HEK293 (cell line): ENCODE data around the gene CMTM8.

Experiments used
- CTCF ChIA-PET: fragments of 350-600 bp; formaldehyde crosslinking; extraction: SDS; loops from one replicate; lab custom pipeline; 2021; ENCODE audit warnings: antibody characterized with exemption; lab: Yijun Ruan, JAX
- POLR2A ChIA-PET: fragments of 300-600 bp; formaldehyde crosslinking; extraction: SDS; loops from one replicate; lab custom pipeline; 2020; ENCODE audit warnings: antibody characterized with exemption, inconsistent platforms; lab: Yijun Ruan, JAX
- H3K27ac ChIP-seq: fragments of 200-500 bp; sonication (Bioruptor generic); 2 replicates; pipeline ENCODE4 v1.5.1; 2014; ENCODE audit warnings: low read depth, low read length, control low read depth, inconsistent platforms; ENCODE audit errors: extremely low read depth
- H3K36me3 ChIP-seq, 2 experiments: fragments of 200-500 bp in 1 of 2; sonication (Bioruptor generic) in 1 of 2; 1 replicate in 1 of 2; 2 replicates in 1 of 2; pipeline ENCODE4 v1.5.1; 2014 to 2017; ENCODE audit warnings: inconsistent platforms in 2 of 2, low read length in 2 of 2; ENCODE audit not compliant: control insufficient read depth in 2 of 2, insufficient read depth in 1 of 2
- H3K4me1 ChIP-seq: fragments of 200-500 bp; sonication (Bioruptor generic); 2 replicates; pipeline ENCODE4 v1.5.1; 2014; ENCODE audit warnings: mild to moderate bottlenecking, low read length, inconsistent platforms; ENCODE audit not compliant: control insufficient read depth, insufficient read depth
- H3K4me3 ChIP-seq: 2 replicates; pipeline ENCODE4 v1.5.1; 2011; ENCODE audit warnings: low read depth, mild to moderate bottlenecking, control low read depth, low read length, moderate library complexity
- H3K9me3 ChIP-seq: fragments of 200-500 bp; sonication (Bioruptor generic); 2 replicates; pipeline ENCODE4 v1.5.1; 2014; ENCODE audit warnings: low read depth, low read length, inconsistent platforms; ENCODE audit not compliant: control insufficient read depth, insufficient read depth
- BCL11A ChIP-seq: fragments of 450-650 bp; formaldehyde crosslinking; IDR thresholded peaks from 2 replicates; pipeline ENCODE4 v1.5.1; 2016; ENCODE audit warnings: low read depth, missing biosample characterization, missing genetic modification characterization
- GLI2 ChIP-seq: fragments of 450-650 bp; formaldehyde crosslinking; IDR thresholded peaks from 2 replicates; pipeline ENCODE4; 2017; ENCODE audit warnings: missing biosample characterization, missing genetic modification characterization, low read depth, borderline replicate concordance
- KLF17 ChIP-seq: fragments of 450-650 bp; formaldehyde crosslinking; IDR thresholded peaks from 2 replicates; pipeline ENCODE4 v1.5.1; 2016; ENCODE audit warnings: missing biosample characterization, missing genetic modification characterization
- KLF9 ChIP-seq: fragments of 450-650 bp; formaldehyde crosslinking; IDR thresholded peaks from 2 replicates; pipeline ENCODE4 v1.5.1; 2016; ENCODE audit warnings: missing biosample characterization, missing genetic modification characterization, low read depth
- PRDM4 ChIP-seq: fragments of 450-650 bp; formaldehyde crosslinking; IDR thresholded peaks from 2 replicates; pipeline ENCODE4 v1.5.1; 2017; ENCODE audit warnings: missing biosample characterization, missing genetic modification characterization
- YY2 ChIP-seq: fragments of 450-650 bp; formaldehyde crosslinking; IDR thresholded peaks from 2 replicates; pipeline ENCODE4 v1.5.1; 2016; ENCODE audit warnings: missing biosample characterization, missing genetic modification characterization
- ZBTB8A ChIP-seq: fragments of 450-650 bp; formaldehyde crosslinking; IDR thresholded peaks from 2 replicates; pipeline ENCODE4 v1.5.1; 2016; ENCODE audit warnings: missing biosample characterization, missing genetic modification characterization
- ZEB2 ChIP-seq: fragments of 450-650 bp; formaldehyde crosslinking; IDR thresholded peaks from 2 replicates; pipeline ENCODE4 v1.5.1; 2016; ENCODE audit warnings: missing biosample characterization, missing genetic modification characterization
- ZIC2 ChIP-seq: fragments of 450-650 bp; formaldehyde crosslinking; IDR thresholded peaks from 2 replicates; pipeline ENCODE4 v1.5.1; 2016; ENCODE audit warnings: missing biosample characterization, missing genetic modification characterization
- ZNF157 ChIP-seq: fragments of 450-650 bp; formaldehyde crosslinking; IDR thresholded peaks from 2 replicates; pipeline ENCODE4 v1.5.1; 2016; ENCODE audit warnings: missing biosample characterization, missing genetic modification characterization
- ZNF169 ChIP-seq: fragments of 450-650 bp; formaldehyde crosslinking; IDR thresholded peaks from 2 replicates; pipeline ENCODE4 v1.5.1; 2016; ENCODE audit warnings: missing biosample characterization, missing genetic modification characterization
- ZNF221 ChIP-seq: fragments of 450-650 bp; formaldehyde crosslinking; IDR thresholded peaks from 2 replicates; pipeline ENCODE4 v1.5.1; 2017; ENCODE audit warnings: missing biosample characterization, missing genetic modification characterization, borderline replicate concordance
- ZNF266 ChIP-seq: fragments of 450-650 bp; formaldehyde crosslinking; IDR thresholded peaks from 2 replicates; pipeline ENCODE4 v1.5.1; 2016; ENCODE audit warnings: missing biosample characterization, missing genetic modification characterization, low read depth
- ZNF280C ChIP-seq: fragments of 450-650 bp; formaldehyde crosslinking; IDR thresholded peaks from 2 replicates; pipeline ENCODE4 v1.5.1; 2016; ENCODE audit warnings: missing biosample characterization, missing genetic modification characterization
- ZNF501 ChIP-seq: fragments of 450-650 bp; formaldehyde crosslinking; IDR thresholded peaks from 2 replicates; pipeline ENCODE4 v1.5.1; 2016; ENCODE audit warnings: missing biosample characterization, missing genetic modification characterization
- ZNF529 ChIP-seq: fragments of 450-650 bp; formaldehyde crosslinking; IDR thresholded peaks from 2 replicates; pipeline ENCODE4 v1.5.1; 2017; ENCODE audit warnings: missing genetic modification characterization, missing biosample characterization; ENCODE audit not compliant: insufficient replicate concordance
- ZNF654 ChIP-seq: fragments of 450-650 bp; formaldehyde crosslinking; IDR thresholded peaks from 2 replicates; pipeline ENCODE4 v1.5.1; 2016; ENCODE audit warnings: low read depth, missing biosample characterization, missing genetic modification characterization
- ZNF76 ChIP-seq: fragments of 450-650 bp; formaldehyde crosslinking; IDR thresholded peaks from 2 replicates; pipeline ENCODE4; 2016; ENCODE audit warnings: low read depth, missing biosample characterization, missing genetic modification characterization, borderline replicate concordance
- TF ChIP-seq, protein P1 (sequence below): fragments of 450-650 bp; formaldehyde crosslinking; IDR thresholded peaks from 2 replicates; pipeline ENCODE4 v1.5.1; 2016; ENCODE audit warnings: missing biosample characterization, missing genetic modification characterization
- TF ChIP-seq, protein P2 (sequence below): fragments of 450-650 bp; formaldehyde crosslinking; IDR thresholded peaks from 2 replicates; pipeline ENCODE4 v1.5.1; 2016; ENCODE audit warnings: missing biosample characterization, missing genetic modification characterization

Gene CMTM8

GRCh38 chr3:32316319-32316718 is 77.8 kb downstream of the CMTM8 start:
- Histone ChIP-seq H3K9me3 (no peaks in the 10 kb centered on the region), H3K27ac (no peak overlapping the region), H3K36me3 (no peaks in the 10 kb centered on the region), H3K4me1 (no peaks in the 10 kb centered on the region), H3K4me3 (no peak overlapping the region)
- TF ChIP-seq, protein P1, sequence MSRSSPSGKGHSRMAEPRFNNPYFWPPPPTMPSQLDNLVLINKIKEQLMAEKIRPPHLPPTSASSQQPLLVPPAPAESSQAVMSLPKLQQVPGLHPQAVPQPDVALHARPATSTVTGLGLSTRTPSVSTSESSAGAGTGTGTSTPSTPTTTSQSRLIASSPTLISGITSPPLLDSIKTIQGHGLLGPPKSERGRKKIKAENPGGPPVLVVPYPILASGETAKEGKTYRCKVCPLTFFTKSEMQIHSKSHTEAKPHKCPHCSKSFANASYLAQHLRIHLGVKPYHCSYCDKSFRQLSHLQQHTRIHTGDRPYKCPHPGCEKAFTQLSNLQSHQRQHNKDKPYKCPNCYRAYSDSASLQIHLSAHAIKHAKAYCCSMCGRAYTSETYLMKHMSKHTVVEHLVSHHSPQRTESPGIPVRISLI = no peak
- TF ChIP-seq ZNF169 (tag by site-specific recombination) = no peak
- no peak for TF ChIP-seq ZNF280C
- TF ChIP-seq ZNF157 (tag by site-specific recombination) = no peak
- no peak for TF ChIP-seq ZNF266 (tag by site-specific recombination)
- no peak for TF ChIP-seq PRDM4 (tag by site-specific recombination)
- no peak for TF ChIP-seq ZNF76
- TF ChIP-seq ZBTB8A (tag by site-specific recombination) = no peak
- no peak for TF ChIP-seq YY2 (tag by site-specific recombination)
- no peak for TF ChIP-seq ZNF529
- TF ChIP-seq ZIC2 (tag by site-specific recombination) = no peak
- TF ChIP-seq GLI2 = no peak
- TF ChIP-seq KLF9 (tag by site-specific recombination) = no peak
- TF ChIP-seq BCL11A (tag by site-specific recombination) = no peak
- no peak for TF ChIP-seq ZNF654 (tag by site-specific recombination)
- no peak for TF ChIP-seq KLF17 (tag by site-specific recombination)
- TF ChIP-seq ZNF221 (tag by site-specific recombination) = no peak
- TF ChIP-seq, protein P2, sequence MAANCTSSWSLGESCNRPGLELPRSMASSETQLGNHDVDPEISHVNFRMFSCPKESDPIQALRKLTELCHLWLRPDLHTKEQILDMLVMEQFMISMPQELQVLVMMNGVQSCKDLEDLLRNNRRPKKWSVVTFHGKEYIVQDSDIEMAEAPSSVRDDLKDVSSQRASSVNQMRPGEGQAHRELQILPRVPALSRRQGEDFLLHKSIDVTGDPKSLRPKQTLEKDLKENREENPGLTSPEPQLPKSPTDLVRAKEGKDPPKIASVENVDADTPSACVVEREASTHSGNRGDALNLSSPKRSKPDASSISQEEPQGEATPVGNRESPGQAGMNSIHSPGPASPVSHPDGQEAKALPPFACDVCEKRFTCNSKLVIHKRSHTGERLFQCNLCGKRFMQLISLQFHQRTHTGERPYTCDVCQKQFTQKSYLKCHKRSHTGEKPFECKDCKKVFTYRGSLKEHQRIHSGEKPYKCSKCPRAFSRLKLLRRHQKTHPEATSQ (tag by site-specific recombination) = no peak
- TF ChIP-seq ZEB2 (tag by site-specific recombination) = no peak
- TF ChIP-seq ZNF501 (tag by site-specific recombination) = no peak
- CTCF ChIA-PET = no interaction called here
- POLR2A ChIA-PET = interaction anchor here (0.7 kb wide), 1 partner anchor 173 kb away, joined by 3 read pairs; no protein-coding TSS in a partner anchor
